HepG2 (cell line): ENCODE results near the gene LNX2. TPM values are rescaled to one million over a fixed set of nuclear protein-coding genes. Genes with fewer than 3 reads are reported as not detected.

ENCODE experiments used
- ATAC-seq: fragments of 200-7000 bp; cut with Tn5 transposase; 3 replicates; pipeline ENCODE4 v1.9.1; 2020; ENCODE audit warnings: mild to moderate bottlenecking, moderate library complexity
- BruUV-seq: library from RNA; stranded (reverse); fragments of 400-500 nt; replicated peaks from 2 replicates; lab custom pipeline; 2021; lab: Mats Ljungman, UMichigan
- CTCF ChIA-PET: fragments of 300-600 bp; formaldehyde crosslinking; extraction: SDS; loops from one replicate; lab custom pipeline; 2021; ENCODE audit warnings: low total read pairs, inconsistent platforms, low intra/inter-chr PET ratio; lab: Yijun Ruan, JAX
- POLR2A ChIA-PET: fragments of 350-600 bp; sonication (Branson Sonifier 250); formaldehyde crosslinking; loops from one replicate; lab custom pipeline; 2020; ENCODE audit warnings: antibody characterized with exemption, inconsistent platforms; lab: Yijun Ruan, JAX
- DNase-seq: peaks from one replicate; pipeline ENCODE4 v3.0.0-alpha.2; 2015; ENCODE audit warnings: low spot score
- FAIRE-seq: peaks from 3 replicates; lab custom pipeline; 2011; peaks lifted over from hg19 to GRCh38; lab: Jason Lieb, UNC
- H2AFZ ChIP-seq: one replicate; pipeline ENCODE4 v1.6.1; 2011; ENCODE audit warnings: low read length, inconsistent platforms
- H3K27ac ChIP-seq: fragments of 300-600 bp; 3 replicates; pipeline ENCODE4 v1.8.0; 2011; ENCODE audit warnings: mixed run types, mild to moderate bottlenecking, mixed read lengths, low read length, inconsistent platforms; ENCODE audit not compliant: insufficient read depth; ENCODE audit errors: extremely low read length
- H3K27me3 ChIP-seq, 2 experiments: fragments of 200-600 bp in 1 of 2; 2 replicates in 1 of 2; 3 replicates in 1 of 2; pipeline versions ENCODE4 v1.6.0 to v1.8.0; 2011; ENCODE audit warnings: low read length in 2 of 2, mild to moderate bottlenecking in 2 of 2, moderate library complexity in 2 of 2, inconsistent platforms in 1 of 2; ENCODE audit not compliant: insufficient read depth in 2 of 2, control insufficient read depth in 1 of 2
- H3K36me3 ChIP-seq, 2 experiments: fragments of 200-600 bp in 1 of 2; replicated peaks in 1 of 2; 2 replicates in 1 of 2; 3 replicates in 1 of 2; pipeline versions ENCODE4 v1.5.1 to v1.8.0; 2011; ENCODE audit warnings: low read length in 2 of 2, inconsistent platforms in 1 of 2; ENCODE audit not compliant: insufficient read depth in 2 of 2, control insufficient read depth in 1 of 2
- H3K4me1 ChIP-seq: 2 replicates; pipeline ENCODE4 v1.5.1; 2012; ENCODE audit warnings: low read length, inconsistent platforms; ENCODE audit not compliant: insufficient read depth
- H3K4me2 ChIP-seq: 2 replicates; pipeline ENCODE4 v1.6.0; 2011; ENCODE audit warnings: low read depth, low read length, inconsistent platforms
- H3K4me3 ChIP-seq, 3 experiments: fragments of 200-600 bp in 1 of 3; sonication (generic), shearing (Covaris generic) in 1 of 3; replicated peaks in 1 of 3; 2 replicates each; pipeline ENCODE4 v1.5.1; 2011 to 2016; ENCODE audit warnings: low read length in 3 of 3, inconsistent platforms in 2 of 3, low read depth in 2 of 3, mild to moderate bottlenecking in 2 of 3, control low read depth in 1 of 3, mixed read lengths in 1 of 3; ENCODE audit not compliant: insufficient read depth in 1 of 3
- H3K79me2 ChIP-seq: one replicate; pipeline ENCODE4 v1.6.1; 2011; ENCODE audit warnings: low read length, inconsistent platforms; ENCODE audit not compliant: insufficient read depth
- H3K9ac ChIP-seq: 2 replicates; pipeline ENCODE4 v1.6.0; 2011; ENCODE audit warnings: mild to moderate bottlenecking, low read depth, low read length, inconsistent platforms; ENCODE audit not compliant: insufficient read depth
- H3K9me3 ChIP-seq: 2 replicates; pipeline ENCODE4 v1.5.1; 2012; ENCODE audit warnings: mild to moderate bottlenecking, low read length
- H4K20me1 ChIP-seq: 2 replicates; pipeline ENCODE4 v1.6.0; 2011; ENCODE audit warnings: inconsistent platforms, mild to moderate bottlenecking, low read length, moderate library complexity; ENCODE audit not compliant: insufficient read depth
- CERS6 ChIP-seq: sonication (generic); formaldehyde crosslinking; IDR thresholded peaks from 2 replicates; pipeline ENCODE4 v1.5.0; 2020; ENCODE audit warnings: missing genetic modification reagents
- CHD4 ChIP-seq: fragments of 200-600 bp; sonication (generic); IDR thresholded peaks from 2 replicates; pipeline ENCODE4 v1.7.0; 2017; ENCODE audit warnings: mild to moderate bottlenecking, low read length, borderline replicate concordance
- FOXJ3 ChIP-seq: sonication (generic); formaldehyde crosslinking; IDR thresholded peaks from 2 replicates; pipeline ENCODE4 v1.4.0; 2020; ENCODE audit warnings: missing genetic modification reagents, mild to moderate bottlenecking, borderline replicate concordance
- GPN1 ChIP-seq: sonication (generic); formaldehyde crosslinking; IDR thresholded peaks from 2 replicates; pipeline ENCODE4 v1.5.1; 2020; ENCODE audit warnings: missing genetic modification reagents, borderline replicate concordance
- HNF1A ChIP-seq, 2 experiments: sonication (generic) in 1 of 2; formaldehyde crosslinking in 1 of 2; IDR thresholded peaks; 2 replicates each; pipeline versions ENCODE4 v1.4.0 to v1.6.1; 2016 to 2020; ENCODE audit warnings: borderline replicate concordance in 1 of 2, low read depth in 1 of 2, mild to moderate bottlenecking in 1 of 2, missing genetic modification reagents in 1 of 2
- MBNL3 ChIP-seq: fragments of 250-450 bp; sonication (Bioruptor Pico); conservative IDR thresholded peaks from 2 replicates; pipeline ENCODE4 v1.8.0; 2022; ENCODE audit warnings: mild to moderate bottlenecking, inconsistent platforms
- MED8 ChIP-seq: sonication (generic); formaldehyde crosslinking; IDR thresholded peaks from 2 replicates; pipeline ENCODE4 v1.8.1; 2023; ENCODE audit warnings: mild to moderate bottlenecking, missing genetic modification reagents; ENCODE audit not compliant: insufficient replicate concordance
- TERF1 ChIP-seq: sonication (generic); formaldehyde crosslinking; IDR thresholded peaks from 2 replicates; pipeline ENCODE4 v1.8.0; 2022; ENCODE audit warnings: mild to moderate bottlenecking, missing genetic modification reagents, moderate library complexity
- XRCC5 ChIP-seq: fragments of 200-400 bp; formaldehyde crosslinking; optimal IDR thresholded peaks from 2 replicates; pipeline ENCODE3; 2017; ENCODE audit warnings: mild to moderate bottlenecking, low read length
- ZNF367 ChIP-seq: sonication (generic); formaldehyde crosslinking; IDR thresholded peaks from 2 replicates; pipeline ENCODE4 v1.4.0; 2020; ENCODE audit warnings: missing genetic modification reagents, borderline replicate concordance
- ZNF614 ChIP-seq: IDR thresholded peaks from 2 replicates; pipeline ENCODE4 v1.6.1; 2018; ENCODE audit warnings: missing biosample characterization, missing genetic modification reagents, inconsistent platforms, borderline replicate concordance
- ZNF629 ChIP-seq: sonication (generic); formaldehyde crosslinking; conservative IDR thresholded peaks from 2 replicates; pipeline ENCODE4 v1.5.0; 2020; ENCODE audit warnings: missing genetic modification reagents
- ZNF800 ChIP-seq: sonication (generic); formaldehyde crosslinking; IDR thresholded peaks from 2 replicates; pipeline ENCODE4 v1.4.0; 2020; ENCODE audit warnings: missing genetic modification reagents
- WGBS: methylation state at CpG from one replicate; pipeline ENCODE4 v1.1.6; 2017; ENCODE audit warnings: low lambda C conversion rate; 5-methylcytosine and 5-hydroxymethylcytosine counted together
- in situ Hi-C: cut with HindIII; loops from 2 replicates; pipeline ENCODE4 v1.10.0; 2017; ENCODE audit warnings: low pct_unique_long_range_greater_than_20kb; ENCODE audit not compliant: extremely low pct_ligation_motif_present
- intact Hi-C: fragments of 100-400 bp; cut with micrococcal nuclease; formaldehyde crosslinking; loops from one replicate; pipeline ENCODE4 v1.10.0; 2022; ENCODE audit not compliant: unreplicated experiment
- polyA plus RNA-seq, 8 experiments: library from polyadenylated mRNA; depleted of rRNA in 3 of 8; stranded (reverse) in 7 of 8; unstranded in 1 of 8; fragments of >200 nt; fragmentation: Illumina TruSeq in 4 of 8; extraction: Trizol in 4 of 8; gene quantifications; 2 replicates each; pipeline versions ENCODE4 v1.2.1 to v1.2.3, GENCODE V29; 2011 to 2016; ENCODE audit warnings: low read depth in 4 of 8, missing spikeins in 1 of 8, mixed read lengths in 1 of 8; ENCODE audit not compliant: insufficient read depth in 1 of 8
- total RNA-seq, 5 experiments: library from RNA; depleted of rRNA; stranded (reverse); fragments of >200 nt; fragmentation: Illumina TruSeq; extraction: Trizol; gene quantifications; 2 replicates each; pipeline ENCODE4 v1.2.3, GENCODE V29; 2016; ENCODE audit warnings: low read depth in 1 of 5

The LNX2 gene
- total and polyA plus RNA-seq, 2 of the 13 experiments (the other 11 are each of a cell fraction or from before 2014, with no cell fraction given) = 9.2 to 9.7 TPM

GRCh38 chr13:27504868-27505194 lies 115.5 kb downstream of the LNX2 start (continued):
- TF ChIP-seq HNF1A (IDR thresholded peaks at IDR 0.05; ENCODE audit: low read depth) (no peak), HNF1A (CRISPR knock-in tag; IDR thresholded peaks at IDR 0.05; ENCODE audit: borderline replicate concordance) (no peak)

- no peak for DNase-seq
- intact Hi-C loops = no loop called here
- Histone ChIP-seq H3K4me1 (peaks cover 20% of the 10 kb centered on the region), H3K9me3 (no peaks in the 10 kb centered on the region), H3K9ac (no peak overlapping the region), H3K4me3 (no peak overlapping the region), H4K20me1 (no peaks in the 10 kb centered on the region), H3K36me3 (no peaks in the 10 kb centered on the region), H3K27me3 (peaks cover 2 to 5% of the 10 kb centered on the region in 2 experiments; a peak in 1 of 5 replicates), H3K79me2 (no peaks in the 10 kb centered on the region), H2AFZ (no peak overlapping the region), H3K4me2 (no peak overlapping the region), H3K27ac (no peak overlapping the region)
- POLR2A ChIA-PET = no interaction called here
- 28% methylated on average over 6 of the region's 12 CpGs for WGBS
- in situ Hi-C loops = no loop called here
- FAIRE-seq = no peak
- ATAC-seq = no peak
- BruUV-seq = no TSS peak
- CTCF ChIA-PET = no interaction called here
- no peak for TF ChIP-seq MBNL3 (CRISPR knock-in tag)
- TF ChIP-seq MED8 = no peak
- TF ChIP-seq TERF1 (CRISPR knock-in tag) = no peak
- TF ChIP-seq ZNF614 = no peak
- no peak for TF ChIP-seq FOXJ3 (CRISPR knock-in tag)
- no peak for TF ChIP-seq ZNF367 (CRISPR knock-in tag)
- TF ChIP-seq ZNF800 = no peak
- TF ChIP-seq CHD4 = no peak
- no peak for TF ChIP-seq ZNF629 (CRISPR knock-in tag)
- TF ChIP-seq XRCC5 = no peak
- TF ChIP-seq GPN1 (CRISPR knock-in tag) = no peak
- no peak for TF ChIP-seq CERS6 (CRISPR knock-in tag)
Measured at GRCh38 chr13:27504128-27504867, 116.0 kb downstream of the LNX2 start.
